Measurements from ENCODE around the gene ALS2CL.
A peak's percentile ranks its signal among the peaks of the same experiment; 100 is the strongest.

ALS2CL gene

DNA sequence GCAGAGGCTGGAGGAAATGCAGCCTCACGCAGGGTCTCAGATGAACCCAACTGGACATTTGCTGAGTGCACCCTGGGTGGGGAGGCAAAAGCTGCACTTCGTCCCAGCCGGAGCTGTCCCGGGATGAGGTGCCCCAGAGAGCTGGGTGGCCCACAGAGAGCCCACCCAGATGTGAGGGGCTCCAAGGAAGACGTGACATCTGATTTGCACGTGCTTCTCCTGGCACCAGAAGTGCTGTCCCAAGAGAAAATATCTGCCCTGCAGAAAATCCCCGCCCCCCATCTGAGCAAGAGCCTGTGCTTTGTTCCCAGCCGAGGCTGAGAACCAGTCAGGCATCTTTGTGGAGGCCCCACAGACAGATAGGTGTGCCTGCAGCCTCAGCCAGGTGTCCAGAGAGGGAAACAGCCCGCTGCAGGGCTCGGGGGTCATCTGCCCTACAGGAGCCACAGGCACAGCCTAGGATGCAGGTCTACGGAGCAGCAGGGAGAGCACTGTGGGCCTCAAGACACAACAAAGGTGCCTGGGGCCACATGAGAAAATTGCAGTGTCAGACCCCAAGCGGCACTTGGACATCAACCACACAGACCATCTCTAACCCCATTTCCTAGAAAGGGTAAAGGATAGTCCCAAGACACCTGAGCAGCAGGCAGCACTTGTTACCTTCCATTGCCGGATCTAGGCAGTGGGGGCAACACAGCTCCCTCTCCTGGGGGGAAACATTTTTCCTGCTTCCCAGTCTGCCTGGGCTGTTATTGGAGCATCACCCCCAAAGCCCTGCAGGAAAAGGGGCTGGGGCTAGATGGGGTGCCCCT lies 13.5 kb upstream of the ALS2CL start:
- no peak for TF ChIP-seq NFIC (IDR thresholded peaks at IDR 0.05)
- no peak for TF ChIP-seq TCF12 (IDR thresholded peaks at IDR 0.05; ENCODE audit: low read depth)
- no peak for TF ChIP-seq EGR1 (IDR thresholded peaks at IDR 0.05)
- TF ChIP-seq FOXM1 (IDR thresholded peaks at IDR 0.05; ENCODE audit: borderline replicate concordance, low read depth), result no peak
- TF ChIP-seq TAF1 (IDR thresholded peaks at IDR 0.05; ENCODE audit: low read depth), result no peak
- no peak for TF ChIP-seq ZBTB7A (IDR thresholded peaks at IDR 0.05; ENCODE audit: low read depth)
- TF ChIP-seq, protein P1, sequence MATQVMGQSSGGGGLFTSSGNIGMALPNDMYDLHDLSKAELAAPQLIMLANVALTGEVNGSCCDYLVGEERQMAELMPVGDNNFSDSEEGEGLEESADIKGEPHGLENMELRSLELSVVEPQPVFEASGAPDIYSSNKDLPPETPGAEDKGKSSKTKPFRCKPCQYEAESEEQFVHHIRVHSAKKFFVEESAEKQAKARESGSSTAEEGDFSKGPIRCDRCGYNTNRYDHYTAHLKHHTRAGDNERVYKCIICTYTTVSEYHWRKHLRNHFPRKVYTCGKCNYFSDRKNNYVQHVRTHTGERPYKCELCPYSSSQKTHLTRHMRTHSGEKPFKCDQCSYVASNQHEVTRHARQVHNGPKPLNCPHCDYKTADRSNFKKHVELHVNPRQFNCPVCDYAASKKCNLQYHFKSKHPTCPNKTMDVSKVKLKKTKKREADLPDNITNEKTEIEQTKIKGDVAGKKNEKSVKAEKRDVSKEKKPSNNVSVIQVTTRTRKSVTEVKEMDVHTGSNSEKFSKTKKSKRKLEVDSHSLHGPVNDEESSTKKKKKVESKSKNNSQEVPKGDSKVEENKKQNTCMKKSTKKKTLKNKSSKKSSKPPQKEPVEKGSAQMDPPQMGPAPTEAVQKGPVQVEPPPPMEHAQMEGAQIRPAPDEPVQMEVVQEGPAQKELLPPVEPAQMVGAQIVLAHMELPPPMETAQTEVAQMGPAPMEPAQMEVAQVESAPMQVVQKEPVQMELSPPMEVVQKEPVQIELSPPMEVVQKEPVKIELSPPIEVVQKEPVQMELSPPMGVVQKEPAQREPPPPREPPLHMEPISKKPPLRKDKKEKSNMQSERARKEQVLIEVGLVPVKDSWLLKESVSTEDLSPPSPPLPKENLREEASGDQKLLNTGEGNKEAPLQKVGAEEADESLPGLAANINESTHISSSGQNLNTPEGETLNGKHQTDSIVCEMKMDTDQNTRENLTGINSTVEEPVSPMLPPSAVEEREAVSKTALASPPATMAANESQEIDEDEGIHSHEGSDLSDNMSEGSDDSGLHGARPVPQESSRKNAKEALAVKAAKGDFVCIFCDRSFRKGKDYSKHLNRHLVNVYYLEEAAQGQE (IDR thresholded peaks at IDR 0.05; ENCODE audit: low read depth), result no peak
- no peak for TF ChIP-seq CREB1 (IDR thresholded peaks at IDR 0.05; ENCODE audit: low read depth)
- TF ChIP-seq, protein P2, sequence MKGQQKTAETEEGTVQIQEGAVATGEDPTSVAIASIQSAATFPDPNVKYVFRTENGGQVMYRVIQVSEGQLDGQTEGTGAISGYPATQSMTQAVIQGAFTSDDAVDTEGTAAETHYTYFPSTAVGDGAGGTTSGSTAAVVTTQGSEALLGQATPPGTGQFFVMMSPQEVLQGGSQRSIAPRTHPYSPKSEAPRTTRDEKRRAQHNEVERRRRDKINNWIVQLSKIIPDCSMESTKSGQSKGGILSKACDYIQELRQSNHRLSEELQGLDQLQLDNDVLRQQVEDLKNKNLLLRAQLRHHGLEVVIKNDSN (IDR thresholded peaks at IDR 0.05), result no peak
- no peak for TF ChIP-seq TEAD4 (IDR thresholded peaks at IDR 0.05)
- no peak for TF ChIP-seq YY1 (IDR thresholded peaks at IDR 0.05; ENCODE audit: low read depth)
- TF ChIP-seq, protein P3, sequence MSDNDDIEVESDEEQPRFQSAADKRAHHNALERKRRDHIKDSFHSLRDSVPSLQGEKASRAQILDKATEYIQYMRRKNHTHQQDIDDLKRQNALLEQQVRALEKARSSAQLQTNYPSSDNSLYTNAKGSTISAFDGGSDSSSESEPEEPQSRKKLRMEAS (IDR thresholded peaks at IDR 0.05), result no peak
- TF ChIP-seq RAD21 (IDR thresholded peaks at IDR 0.05; ENCODE audit: low read depth), result no peak
- TF ChIP-seq CEBPB (IDR thresholded peaks at IDR 0.05), result no peak
- TF ChIP-seq EP300 (IDR thresholded peaks at IDR 0.05; ENCODE audit: borderline replicate concordance), result no peak

DNA sequence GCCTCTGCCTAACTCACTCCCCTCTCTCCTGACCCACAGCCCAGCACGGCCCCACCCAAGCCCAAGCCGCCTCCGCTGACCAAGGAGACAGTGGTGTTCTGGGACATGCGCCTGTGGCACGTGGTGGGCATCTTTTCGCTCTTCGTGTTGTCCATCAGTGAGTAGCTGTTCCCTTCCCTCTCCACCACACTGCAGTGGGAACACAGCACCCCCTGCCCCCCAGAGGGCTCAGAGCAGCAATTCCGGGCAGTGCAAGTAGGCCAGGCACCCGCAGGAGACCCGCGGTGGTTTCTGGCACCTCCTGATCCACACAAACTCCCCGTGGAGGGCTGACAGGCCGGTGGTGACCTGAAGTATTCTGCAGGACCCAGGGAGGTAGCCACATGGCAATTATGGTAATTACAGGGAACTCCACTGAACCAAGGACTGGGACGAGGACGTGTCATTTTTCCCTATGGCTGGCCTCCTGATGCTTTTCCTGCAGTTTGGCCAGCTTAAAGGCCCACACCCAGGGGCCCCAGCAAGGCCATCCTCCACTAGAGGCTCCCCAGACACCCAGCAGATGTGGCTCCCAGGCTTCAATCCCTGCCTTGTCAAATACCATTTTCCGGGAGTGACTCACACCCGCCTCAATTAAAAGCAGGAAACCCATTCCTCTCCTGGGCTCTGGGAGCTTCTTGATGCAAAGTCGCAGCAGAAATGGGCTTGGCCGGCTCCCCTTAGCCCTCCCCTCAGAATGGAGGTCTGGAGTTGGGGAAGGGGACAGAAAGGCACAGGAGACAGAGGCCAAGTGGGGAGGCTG lies 12.5 kb upstream of the ALS2CL start:
- TF ChIP-seq, protein P2 (IDR thresholded peaks at IDR 0.05), result no peak

DNA sequence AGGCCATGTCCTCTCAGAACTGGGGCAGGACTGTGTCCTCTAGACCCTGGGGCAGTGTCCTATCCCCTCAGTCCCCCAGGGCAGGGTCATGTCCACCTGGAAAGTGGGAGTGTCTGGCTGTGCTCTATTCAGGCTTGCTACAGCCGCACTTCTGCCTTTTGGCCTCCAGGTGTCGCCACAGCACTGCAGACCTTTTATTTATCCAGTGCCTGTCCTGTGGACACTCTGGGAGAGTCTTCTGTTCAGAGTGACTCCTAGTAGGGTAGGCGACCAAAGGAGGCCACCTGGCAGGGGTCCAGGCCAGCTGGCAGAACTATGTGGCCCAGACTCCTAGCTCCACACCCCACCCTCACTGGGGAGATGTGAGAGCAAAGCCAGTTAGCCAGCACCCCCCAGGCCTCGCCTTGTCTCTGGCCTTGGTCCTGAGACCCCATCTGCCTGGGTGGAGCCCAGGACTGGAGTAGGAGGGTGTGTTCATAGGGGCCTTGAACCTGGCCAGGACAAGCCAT lies 11.6 kb upstream of the ALS2CL start:
- TF ChIP-seq CEBPB (IDR thresholded peaks at IDR 0.05) (no peak), RAD21 (IDR thresholded peaks at IDR 0.05; ENCODE audit: low read depth) (peak; percentile 94), TEAD4 (IDR thresholded peaks at IDR 0.05) (no peak), EP300 (IDR thresholded peaks at IDR 0.05; ENCODE audit: borderline replicate concordance) (no peak), TCF12 (IDR thresholded peaks at IDR 0.05; ENCODE audit: low read depth) (no peak), NFIC (IDR thresholded peaks at IDR 0.05) (no peak), EGR1 (IDR thresholded peaks at IDR 0.05) (no peak)
- TF ChIP-seq, protein P2 (IDR thresholded peaks at IDR 0.05), result no peak
- TF ChIP-seq, protein P1 (IDR thresholded peaks at IDR 0.05; ENCODE audit: low read depth), result peak; percentile 88

DNA sequence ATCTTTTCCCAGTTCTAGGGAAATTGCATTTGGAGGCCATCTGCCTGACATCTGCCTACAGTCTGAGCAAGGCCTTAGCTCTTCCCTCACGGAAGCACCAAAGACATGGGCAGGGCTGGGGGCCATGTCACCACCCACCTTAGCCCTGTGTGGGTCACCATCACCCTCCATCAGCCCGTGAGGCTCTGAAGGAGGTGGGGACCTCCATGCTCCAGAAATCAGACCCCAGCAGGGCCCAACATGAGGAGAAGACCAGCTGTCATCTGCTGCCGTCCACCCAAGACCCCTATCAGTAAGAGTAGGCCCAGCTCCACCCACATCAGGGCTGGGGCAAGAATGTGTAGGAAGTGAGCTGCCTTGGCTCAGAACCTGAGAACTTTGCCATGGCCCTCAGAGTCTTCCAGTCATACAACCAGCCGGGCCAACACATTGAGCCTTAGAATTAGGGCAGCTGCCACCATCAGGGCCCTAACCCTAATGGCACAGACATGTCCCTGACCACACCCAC lies 9.6 kb upstream of the ALS2CL start:
- TF ChIP-seq CEBPB (IDR thresholded peaks at IDR 0.05), result no peak

DNA sequence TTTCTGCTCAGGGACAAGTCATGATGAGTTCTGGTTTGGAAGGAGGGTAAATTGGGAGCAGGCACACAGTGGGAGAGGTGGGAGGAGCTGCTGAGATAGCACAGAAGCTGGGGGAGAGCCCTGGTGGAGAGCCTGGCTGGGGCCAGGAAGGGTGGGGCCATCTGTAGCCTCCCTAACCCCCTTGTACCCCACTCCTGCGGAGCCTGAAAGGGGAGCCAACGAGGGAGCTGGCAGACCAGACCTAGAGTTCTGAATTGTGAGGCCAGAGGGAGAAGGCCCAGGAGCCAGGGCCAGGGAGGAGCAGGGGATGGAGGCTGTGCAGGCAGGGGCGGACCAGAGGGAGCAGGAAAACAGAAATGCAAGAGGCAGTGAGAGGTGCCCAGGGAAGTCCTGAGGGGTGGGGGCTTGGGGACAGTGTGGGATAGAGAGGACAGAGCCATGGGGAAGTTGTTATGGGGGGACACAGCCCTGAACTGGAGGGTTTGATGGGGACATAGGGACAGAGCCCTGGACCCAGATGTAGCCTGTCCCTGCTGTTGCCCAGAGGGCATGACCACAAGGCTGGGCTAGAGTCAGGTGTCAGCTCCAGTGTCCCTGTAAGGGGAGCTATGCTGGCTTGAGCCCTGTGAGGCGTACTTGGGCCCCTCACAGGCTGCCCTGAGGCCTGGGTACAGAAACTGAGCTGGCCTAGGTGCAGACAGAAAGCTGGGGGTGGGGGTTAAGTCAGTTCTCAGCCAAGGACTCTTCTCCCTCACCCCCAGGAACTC lies 8.9 kb upstream of the ALS2CL start:
- TF ChIP-seq CEBPB (IDR thresholded peaks at IDR 0.05) (no peak), CREB1 (IDR thresholded peaks at IDR 0.05; ENCODE audit: low read depth) (no peak), TCF12 (IDR thresholded peaks at IDR 0.05; ENCODE audit: low read depth) (no peak), TEAD4 (IDR thresholded peaks at IDR 0.05) (no peak), NFIC (IDR thresholded peaks at IDR 0.05) (no peak), EGR1 (IDR thresholded peaks at IDR 0.05) (no peak), ZBTB7A (IDR thresholded peaks at IDR 0.05; ENCODE audit: low read depth) (no peak), FOXM1 (IDR thresholded peaks at IDR 0.05; ENCODE audit: borderline replicate concordance, low read depth) (no peak), RAD21 (IDR thresholded peaks at IDR 0.05; ENCODE audit: low read depth) (no peak), TAF1 (IDR thresholded peaks at IDR 0.05; ENCODE audit: low read depth) (no peak)
- TF ChIP-seq, protein P3 (IDR thresholded peaks at IDR 0.05), result no peak
- TF ChIP-seq, protein P2 (IDR thresholded peaks at IDR 0.05), result no peak
- TF ChIP-seq, protein P1 (IDR thresholded peaks at IDR 0.05; ENCODE audit: low read depth), result no peak

Data from Ishikawa (cell line).